Measurements from ENCODE around the gene ZNF862. TPM values are rescaled to one million over a fixed set of nuclear protein-coding genes. Genes with fewer than 3 reads are reported as not detected.
"Not testable (repeated sequence)": the region's sequence is repeated elsewhere in the genome, so short reads cannot be mapped to it uniquely, and the experiment has no call there.

The ZNF862 gene
- total and polyA plus RNA-seq, 7 experiments from 2014 or later, result 9.1 to 112 (median 39.0) TPM

GRCh38 chr7:149827089-149827981 is 10.8 kb upstream of the ZNF862 start:
- Mint-ChIP-seq H3K9me3 (no peaks in the 10 kb centered on the region), H3K27ac (no peak overlapping the region), H3K4me3 (no peak overlapping the region), H3K36me3 (no peaks in the 10 kb centered on the region), H3K27me3 (peaks cover 0 to 10% (median 0%) of the 10 kb centered on the region in 5 donors), H3K4me1 (peaks cover 0 to 3% (median 0%) of the 10 kb centered on the region in 7 donors)
- Histone ChIP-seq H3K36me3 (ENCODE audit: control insufficient read depth in 2 of 3, insufficient read depth in 3 of 3, low read length in 3 of 3) (no peaks in the 10 kb centered on the region), H3K9me3 (ENCODE audit: control insufficient read depth in 2 of 3, low read length in 3 of 3) (no peaks in the 10 kb centered on the region), H3K4me3 (ENCODE audit: low read length) (no peak overlapping the region), H3K27me3 (ENCODE audit: control insufficient read depth in 2 of 2, insufficient read depth in 2 of 2, low read length in 2 of 2) (no peaks in the 10 kb centered on the region), H3K27ac (ENCODE audit: low read depth, low read length) (no peak overlapping the region), H3K4me1 (ENCODE audit: control insufficient read depth in 2 of 2, insufficient read depth in 2 of 2, low read length in 2 of 2) (no peaks in the 10 kb centered on the region)
- ChIA-PET POLR2A (no interaction called here), CTCF (no interaction called here)
- intact Hi-C loops (cut with micrococcal nuclease), result no loop called here
- ATAC-seq (no peak), DNase-seq (no peak)

GRCh38 chr7:149828357-149829309 is 9.5 kb upstream of the ZNF862 start:
- peaks cover 0 to 19% (median 0%) of the 10 kb centered on the region in 5 donors for H3K27me3 Mint-ChIP-seq
- H3K27me3 ChIP-seq (ENCODE audit: control insufficient read depth in 2 of 2, insufficient read depth in 2 of 2, low read length in 2 of 2), result no peaks in the 10 kb centered on the region
- no peak overlapping the region for H3K27ac ChIP-seq (ENCODE audit: low read depth, low read length)
- POLR2A ChIA-PET, result no interaction called here
- H3K36me3 Mint-ChIP-seq, result no peaks in the 10 kb centered on the region
- peak overlapping the region in 1 of 9 donors; percentile 29 for H3K27ac Mint-ChIP-seq
- H3K4me1 Mint-ChIP-seq, result peaks cover 0 to 5% (median 0%) of the 10 kb centered on the region in 7 donors
- CTCF ChIA-PET, result no interaction called here
- H3K4me1 ChIP-seq (ENCODE audit: control insufficient read depth in 2 of 2, insufficient read depth in 2 of 2, low read length in 2 of 2), result no peaks in the 10 kb centered on the region
- no peaks in the 10 kb centered on the region for H3K9me3 ChIP-seq (ENCODE audit: control insufficient read depth in 2 of 3, low read length in 3 of 3)
- DNase-seq (no peak), ATAC-seq (no peak)
- no peak overlapping the region for H3K4me3 Mint-ChIP-seq
- no peaks in the 10 kb centered on the region for H3K9me3 Mint-ChIP-seq
- intact Hi-C loops (cut with micrococcal nuclease), result no loop called here
- H3K4me3 ChIP-seq (ENCODE audit: low read length), result no peak overlapping the region
- H3K36me3 ChIP-seq (ENCODE audit: control insufficient read depth in 2 of 3, insufficient read depth in 3 of 3, low read length in 3 of 3), result no peaks in the 10 kb centered on the region

GRCh38 chr7:149830527-149830926 is 7.6 kb upstream of the ZNF862 start:
- POLR2A ChIA-PET, CTCF ChIA-PET: not testable (repeated sequence)
- intact Hi-C loops (cut with micrococcal nuclease), result loop anchor here in 1 of 2 donors (10.0 kb wide), 1 partner anchor 1254 kb away; the partner anchor contains the start of genes AGAP3, FASTK and TMUB1

GRCh38 chr7:149830997-149831740 is 7.0 kb upstream of the ZNF862 start:
- Histone ChIP-seq H3K9me3 (ENCODE audit: control insufficient read depth in 2 of 3, low read length in 3 of 3) (no peaks in the 10 kb centered on the region), H3K4me1 (ENCODE audit: control insufficient read depth in 2 of 2, insufficient read depth in 2 of 2, low read length in 2 of 2) (no peaks in the 10 kb centered on the region), H3K4me3 (ENCODE audit: low read length) (no peak overlapping the region), H3K36me3 (ENCODE audit: control insufficient read depth in 2 of 3, insufficient read depth in 3 of 3, low read length in 3 of 3) (no peaks in the 10 kb centered on the region), H3K27ac (ENCODE audit: low read depth, low read length) (no peak overlapping the region), H3K27me3 (ENCODE audit: control insufficient read depth in 2 of 2, insufficient read depth in 2 of 2, low read length in 2 of 2) (no peaks in the 10 kb centered on the region)
- ChIA-PET CTCF (no interaction called here), POLR2A (no interaction called here)
- Mint-ChIP-seq H3K36me3 (no peaks in the 10 kb centered on the region), H3K4me3 (no peak overlapping the region), H3K27me3 (peaks cover 0 to 20% (median 6%) of the 10 kb centered on the region in 5 donors), H3K27ac (no peak overlapping the region), H3K4me1 (peaks cover 0 to 7% (median 0%) of the 10 kb centered on the region in 7 donors), H3K9me3 (no peaks in the 10 kb centered on the region)
- ATAC-seq, result no peak
- intact Hi-C loops (cut with micrococcal nuclease), result loop anchor here in 1 of 2 donors (10.0 kb wide), 1 partner anchor 1254 kb away; the partner anchor contains the start of genes AGAP3, FASTK and TMUB1
- DNase-seq, result no peak

More at GRCh38 chr7:149830527-149830926, 7.6 kb upstream of the ZNF862 start:
- H3K4me1 Mint-ChIP-seq; H3K4me3 ChIP-seq (ENCODE audit: low read length); H3K27me3 ChIP-seq (ENCODE audit: control insufficient read depth in 2 of 2, insufficient read depth in 2 of 2, low read length in 2 of 2); H3K9me3 Mint-ChIP-seq; DNase-seq; H3K27ac Mint-ChIP-seq; H3K27ac ChIP-seq (ENCODE audit: low read depth, low read length); H3K9me3 ChIP-seq (ENCODE audit: control insufficient read depth in 2 of 3, low read length in 3 of 3); ATAC-seq; H3K36me3 ChIP-seq (ENCODE audit: control insufficient read depth in 2 of 3, insufficient read depth in 3 of 3, low read length in 3 of 3); H3K4me1 ChIP-seq (ENCODE audit: control insufficient read depth in 2 of 2, insufficient read depth in 2 of 2, low read length in 2 of 2); H3K36me3 Mint-ChIP-seq; H3K4me3 Mint-ChIP-seq: not testable (repeated sequence)
- peaks cover 0 to 20% (median 6%) of the 10 kb centered on the region in 5 donors for H3K27me3 Mint-ChIP-seq

GRCh38 chr7:149831741-149832219 is 6.4 kb upstream of the ZNF862 start:
- intact Hi-C loops (cut with micrococcal nuclease), result loop anchor here in 1 of 2 donors (10.0 kb wide), 1 partner anchor 1253 kb away; the partner anchor contains the start of genes AGAP3, FASTK and TMUB1
- H3K27me3 ChIP-seq (ENCODE audit: control insufficient read depth in 2 of 2, insufficient read depth in 2 of 2, low read length in 2 of 2), result no peaks in the 10 kb centered on the region
- Mint-ChIP-seq H3K4me1 (peaks cover 0 to 7% (median 0%) of the 10 kb centered on the region in 7 donors), H3K36me3 (no peaks in the 10 kb centered on the region), H3K9me3 (peaks cover 0 to 2% (median 0%) of the 10 kb centered on the region in 11 donors), H3K27me3 (peaks cover 0 to 20% (median 6%) of the 10 kb centered on the region in 5 donors), H3K27ac (no peak overlapping the region), H3K4me3 (no peak overlapping the region)
- no peaks in the 10 kb centered on the region for H3K9me3 ChIP-seq (ENCODE audit: control insufficient read depth in 2 of 3, low read length in 3 of 3)
- H3K4me3 ChIP-seq (ENCODE audit: low read length), result no peak overlapping the region
- DNase-seq, result no peak
- ATAC-seq, result no peak
- H3K36me3 ChIP-seq (ENCODE audit: control insufficient read depth in 2 of 3, insufficient read depth in 3 of 3, low read length in 3 of 3), result no peaks in the 10 kb centered on the region
- H3K27ac ChIP-seq (ENCODE audit: low read depth, low read length), result no peak overlapping the region
- POLR2A ChIA-PET, result no interaction called here
- H3K4me1 ChIP-seq (ENCODE audit: control insufficient read depth in 2 of 2, insufficient read depth in 2 of 2, low read length in 2 of 2), result no peaks in the 10 kb centered on the region
- CTCF ChIA-PET, result no interaction called here
